PFSK-1 (cell line): ENCODE measurements around the gene OR4D11.

Source experiments
- FOXP2 ChIP-seq: optimal IDR thresholded peaks from 2 replicates; pipeline ENCODE3; 2011; ENCODE audit warnings: borderline replicate concordance, control low read depth, inconsistent platforms; ENCODE audit not compliant: insufficient read depth; ENCODE audit errors: extremely low read length, extremely low read depth
- POLR2AphosphoS5 ChIP-seq: IDR thresholded peaks from 2 replicates; pipeline ENCODE4 v1.6.1; 2012; ENCODE audit warnings: low read depth, mild to moderate bottlenecking, control low read depth, low read length, moderate library complexity
- TAF1 ChIP-seq: IDR thresholded peaks from 2 replicates; pipeline ENCODE4 v1.6.1; 2012; ENCODE audit warnings: low read length, control low read depth, borderline replicate concordance; ENCODE audit not compliant: insufficient read depth

DNA sequence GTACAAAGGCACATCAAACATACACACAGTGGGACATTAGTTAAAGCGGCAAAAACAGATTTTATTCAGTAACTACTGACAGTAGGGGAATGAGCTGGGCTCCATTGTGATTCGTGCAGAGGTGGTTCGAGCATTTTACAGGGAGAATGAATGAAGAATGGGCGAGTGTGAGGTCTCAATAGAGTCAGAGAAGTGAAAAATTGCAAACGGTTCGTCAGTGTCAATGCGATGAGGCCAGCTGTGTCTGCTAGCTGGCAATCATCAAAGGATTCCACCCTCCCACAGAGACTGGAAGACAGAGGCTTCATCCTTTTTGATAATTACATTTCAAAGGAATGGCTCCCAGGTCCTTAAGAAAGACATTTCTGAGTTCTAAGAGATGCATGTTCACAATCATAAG lies 25.3 kb downstream of the OR4D11 start:
- TF ChIP-seq POLR2AphosphoS5 (no peak), TAF1 (no peak), FOXP2 (no peak)
